GM10248 (cell line): ENCODE measurements around the gene GSDME.

Experiments
- CTCF ChIA-PET: fragments of 300-600 bp; sonication (Branson Sonifier 250); formaldehyde crosslinking; extraction: SDS; loops from one replicate; lab custom pipeline; 2021; ENCODE audit warnings: antibody characterized with exemption; lab: Yijun Ruan, JAX
- POLR2A ChIA-PET: fragments of 350-650 bp; sonication (Branson Sonifier 250); formaldehyde crosslinking; extraction: SDS; loops from one replicate; lab custom pipeline; 2020; ENCODE audit warnings: antibody characterized with exemption; lab: Yijun Ruan, JAX
- DNase-seq: peaks from one replicate; pipeline ENCODE4 v3.0.0; 2012; ENCODE audit errors: extremely low spot score
- CTCF ChIP-seq: IDR thresholded peaks from 2 replicates; pipeline ENCODE4 v1.5.1; 2012; ENCODE audit warnings: mild to moderate bottlenecking, low read depth; ENCODE audit errors: extremely low read depth, missing control alignments, control extremely low read depth

Gene GSDME

GRCh38 chr7:24705461-24705954 lies 51.8 kb downstream of the GSDME start:
- DNase-seq: no peak
- ChIA-PET POLR2A (no interaction called here), CTCF (interaction anchor here (0.8 to 4.4 kb wide), 5 partner anchors 9 to 388 kb away, joined by 3 to 41 read pairs (median 3); no protein-coding TSS in a partner anchor)
- TF ChIP-seq CTCF: no peak

GRCh38 chr7:24704311-24704710 lies 53.0 kb downstream of the GSDME start:
- POLR2A ChIA-PET: no interaction called here
- CTCF ChIA-PET: interaction anchor here (1.4 to 4.4 kb wide), 3 partner anchors 11 to 39 kb away, joined by 5 to 41 read pairs (median 9); no protein-coding TSS in a partner anchor

GRCh38 chr7:24703296-24703695 lies 54.0 kb downstream of the GSDME start:
- no peak for DNase-seq
- POLR2A ChIA-PET: no interaction called here

More at GRCh38 chr7:24704311-24704710, 53.0 kb downstream of the GSDME start:
- no peak for TF ChIP-seq CTCF
- DNase-seq: no peak

GRCh38 chr7:24702755-24703154 lies 54.5 kb downstream of the GSDME start:
- ChIA-PET CTCF (interaction anchor here (1.3 to 4.4 kb wide), 4 partner anchors 9 to 38 kb away, joined by 4 to 41 read pairs (median 7); no protein-coding TSS in a partner anchor), POLR2A (no interaction called here)
- DNase-seq: no peak
- no peak for TF ChIP-seq CTCF

More at GRCh38 chr7:24703296-24703695, 54.0 kb downstream of the GSDME start:
- CTCF ChIA-PET: interaction anchor here (1.3 to 4.4 kb wide), 4 partner anchors 12 to 38 kb away, joined by 4 to 41 read pairs (median 7); no protein-coding TSS in a partner anchor
- no peak for TF ChIP-seq CTCF

GRCh38 chr7:24701261-24702235 lies 55.7 kb downstream of the GSDME start:
- POLR2A ChIA-PET: no interaction called here
- DNase-seq: no peak

More at GRCh38 chr7:24701261-24702235, 55.7 kb downstream of the GSDME start:
- CTCF ChIA-PET: interaction anchor here (0.9 to 4.4 kb wide), 6 partner anchors 8 to 37 kb away, joined by 3 to 41 read pairs (median 5); no protein-coding TSS in a partner anchor
- TF ChIP-seq CTCF: no peak
